ENCODE measurements around the gene VWA2. TPM values are rescaled to one million over a fixed set of nuclear protein-coding genes. Genes with fewer than 3 reads are reported as not detected.

Gene VWA2
- polyA plus RNA-seq, 1 of the 3 experiments (the other 2 are of a cell fraction): not detected

DNA sequence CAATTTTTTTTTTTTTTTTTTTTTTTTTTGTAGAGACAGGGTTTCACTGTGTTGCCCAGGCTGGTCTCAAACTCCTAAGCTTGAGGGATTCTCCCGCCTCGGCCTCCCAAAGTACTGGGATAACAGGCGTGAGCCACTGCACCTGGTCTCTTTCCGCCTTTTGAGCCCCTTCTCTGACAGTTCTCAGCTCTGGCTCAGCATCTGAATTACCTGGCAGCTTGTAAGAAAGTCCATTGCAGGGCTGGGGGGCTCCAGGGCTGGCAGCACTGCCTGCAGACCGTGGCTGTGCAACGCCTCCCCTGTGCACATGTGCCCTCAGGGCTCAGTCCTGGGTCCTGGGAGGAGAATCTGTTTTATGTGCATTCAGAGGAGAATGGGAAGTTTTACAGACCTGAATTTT, 37.6 kb downstream of the VWA2 start:
- CTCF ChIA-PET: no interaction called here
- Histone ChIP-seq H2AFZ (ENCODE audit: low read depth) (no peak overlapping the region), H3K27ac (ENCODE audit: low read depth in 2 of 2, low read length in 1 of 2) (no peak overlapping the region), H3K9me2 (no peaks in the 10 kb centered on the region), H3K4me3 (ENCODE audit: low read depth in 2 of 2, low read length in 1 of 2) (no peak overlapping the region), H3K27me3 (ENCODE audit: insufficient read depth) (no peaks in the 10 kb centered on the region; the same call in 1 of the 2 replicates), H3K79me2 (ENCODE audit: insufficient read depth) (no peaks in the 10 kb centered on the region), H3K9ac (no peak overlapping the region), H3K4me1 (ENCODE audit: control insufficient read depth in 1 of 2, insufficient read depth in 2 of 2, low read depth in 1 of 2, low read length in 1 of 2) (no peaks in the 10 kb centered on the region; a peak in 1 of 4 replicates), H3K9me3 (no peaks in the 10 kb centered on the region), H3F3A (replicated peaks; ENCODE audit: insufficient read depth) (peaks cover 3% of the 10 kb centered on the region), H3K36me3 (replicated peaks in 1 of 2; ENCODE audit: control insufficient read depth in 1 of 2, insufficient read depth in 2 of 2, low read length in 1 of 2) (no peaks in the 10 kb centered on the region), H3K4me2 (no peak overlapping the region), H4K20me1 (ENCODE audit: insufficient read depth) (no peaks in the 10 kb centered on the region)
- TF ChIP-seq MXI1 (IDR thresholded peaks at IDR 0.05; ENCODE audit: low read depth, low read length) (no peak), SMC3 (IDR thresholded peaks at IDR 0.05; ENCODE audit: low read depth, low read length) (no peak), FOXJ3 (CRISPR knock-in tag; IDR thresholded peaks at IDR 0.05) (no peak), RAD21 (IDR thresholded peaks at IDR 0.05; ENCODE audit: low read length) (no peak)
- TF ChIP-seq, protein P1, sequence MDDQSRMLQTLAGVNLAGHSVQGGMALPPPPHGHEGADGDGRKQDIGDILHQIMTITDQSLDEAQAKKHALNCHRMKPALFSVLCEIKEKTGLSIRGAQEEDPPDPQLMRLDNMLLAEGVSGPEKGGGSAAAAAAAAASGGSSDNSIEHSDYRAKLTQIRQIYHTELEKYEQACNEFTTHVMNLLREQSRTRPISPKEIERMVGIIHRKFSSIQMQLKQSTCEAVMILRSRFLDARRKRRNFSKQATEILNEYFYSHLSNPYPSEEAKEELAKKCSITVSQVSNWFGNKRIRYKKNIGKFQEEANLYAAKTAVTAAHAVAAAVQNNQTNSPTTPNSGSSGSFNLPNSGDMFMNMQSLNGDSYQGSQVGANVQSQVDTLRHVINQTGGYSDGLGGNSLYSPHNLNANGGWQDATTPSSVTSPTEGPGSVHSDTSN (IDR thresholded peaks at IDR 0.05): no peak
- WGBS (ENCODE audit: low lambda C conversion rate): 73% methylated on average over 6 of the region's 6 CpGs
- POLR2A ChIA-PET: no interaction called here
- DNase-seq: no peak

DNA sequence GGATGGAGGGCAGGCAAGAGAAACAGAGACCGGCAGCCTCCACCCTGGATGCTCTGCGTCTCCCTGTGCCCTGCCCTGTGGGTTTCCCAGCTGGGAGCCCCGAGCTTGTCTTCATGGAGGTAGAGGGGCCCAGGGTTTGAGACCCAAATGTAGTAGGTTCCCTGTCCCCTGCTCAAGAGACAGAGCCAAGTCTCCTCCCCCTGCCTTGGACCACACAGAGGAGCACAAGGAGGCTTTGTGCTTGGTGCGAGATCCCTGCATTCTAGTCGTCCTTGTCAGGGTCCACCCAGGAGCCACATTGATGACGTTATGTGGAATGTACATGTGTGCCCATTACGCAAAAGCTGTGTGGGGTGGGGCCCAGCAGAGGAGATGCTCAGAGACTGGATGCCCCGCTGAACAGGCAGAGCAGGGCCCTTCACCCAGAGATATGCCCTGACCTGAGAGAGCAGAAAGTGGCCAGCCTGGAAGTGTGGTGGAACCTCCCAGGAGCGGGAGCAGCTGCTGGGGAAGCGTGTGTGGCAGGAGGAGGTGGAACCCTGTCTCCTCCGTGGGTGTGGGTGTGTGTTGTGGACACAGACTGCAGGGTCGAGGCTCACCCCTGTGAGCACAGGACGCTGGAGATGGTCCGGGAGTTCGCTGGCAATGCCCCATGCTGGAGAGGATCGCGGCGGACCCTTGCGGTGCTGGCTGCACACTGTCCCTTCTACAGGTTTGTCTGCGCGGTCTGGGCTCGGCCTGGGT, 39.3 kb downstream of the VWA2 start:
- Histone ChIP-seq H3K9me3 (no peaks in the 10 kb centered on the region), H3K9me2 (no peaks in the 10 kb centered on the region), H3K9ac (no peak overlapping the region), H2AFZ (ENCODE audit: low read depth) (no peak overlapping the region), H3K27me3 (ENCODE audit: insufficient read depth) (no peaks in the 10 kb centered on the region; the same call in 1 of the 2 replicates), H3F3A (replicated peaks; ENCODE audit: insufficient read depth) (no peaks in the 10 kb centered on the region), H3K79me2 (ENCODE audit: insufficient read depth) (no peaks in the 10 kb centered on the region), H3K4me2 (no peak overlapping the region), H3K4me1 (ENCODE audit: control insufficient read depth in 1 of 2, insufficient read depth in 2 of 2, low read depth in 1 of 2, low read length in 1 of 2) (no peaks in the 10 kb centered on the region; a peak in 1 of 4 replicates), H3K27ac (ENCODE audit: low read depth in 2 of 2, low read length in 1 of 2) (no peak overlapping the region), H3K36me3 (replicated peaks in 1 of 2; ENCODE audit: control insufficient read depth in 1 of 2, insufficient read depth in 2 of 2, low read length in 1 of 2) (no peaks in the 10 kb centered on the region), H3K4me3 (ENCODE audit: low read depth in 2 of 2, low read length in 1 of 2) (no peak overlapping the region), H4K20me1 (ENCODE audit: insufficient read depth) (no peaks in the 10 kb centered on the region)
- 70% methylated on average over 15 of the region's 22 CpGs for WGBS (ENCODE audit: low lambda C conversion rate)
- ChIA-PET POLR2A (no interaction called here), CTCF (interaction anchor here (1.0 to 1.9 kb wide), 2 partner anchors 25 to 193 kb away, joined by 3 to 11 read pairs; no protein-coding TSS in a partner anchor)
- TF ChIP-seq, protein P2, sequence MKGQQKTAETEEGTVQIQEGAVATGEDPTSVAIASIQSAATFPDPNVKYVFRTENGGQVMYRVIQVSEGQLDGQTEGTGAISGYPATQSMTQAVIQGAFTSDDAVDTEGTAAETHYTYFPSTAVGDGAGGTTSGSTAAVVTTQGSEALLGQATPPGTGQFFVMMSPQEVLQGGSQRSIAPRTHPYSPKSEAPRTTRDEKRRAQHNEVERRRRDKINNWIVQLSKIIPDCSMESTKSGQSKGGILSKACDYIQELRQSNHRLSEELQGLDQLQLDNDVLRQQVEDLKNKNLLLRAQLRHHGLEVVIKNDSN (IDR thresholded peaks at IDR 0.05; ENCODE audit: borderline replicate concordance, low read depth): no peak
- TF ChIP-seq NRF1 (IDR thresholded peaks at IDR 0.05; ENCODE audit: low read depth, low read length): no peak
- TF ChIP-seq TAF1 (IDR thresholded peaks at IDR 0.05; ENCODE audit: borderline replicate concordance, low read depth, low read length): no peak
- TF ChIP-seq FOSL2 (IDR thresholded peaks at IDR 0.05; ENCODE audit: borderline replicate concordance, low read depth): no peak
- no peak for TF ChIP-seq RAD21 (IDR thresholded peaks at IDR 0.05; ENCODE audit: low read length)
- no peak for TF ChIP-seq RCOR1 (IDR thresholded peaks at IDR 0.05; ENCODE audit: low read length)
- TF ChIP-seq POLR2AphosphoS5 (IDR thresholded peaks at IDR 0.05; ENCODE audit: low read depth, low read length): no peak
- TF ChIP-seq, protein P3, sequence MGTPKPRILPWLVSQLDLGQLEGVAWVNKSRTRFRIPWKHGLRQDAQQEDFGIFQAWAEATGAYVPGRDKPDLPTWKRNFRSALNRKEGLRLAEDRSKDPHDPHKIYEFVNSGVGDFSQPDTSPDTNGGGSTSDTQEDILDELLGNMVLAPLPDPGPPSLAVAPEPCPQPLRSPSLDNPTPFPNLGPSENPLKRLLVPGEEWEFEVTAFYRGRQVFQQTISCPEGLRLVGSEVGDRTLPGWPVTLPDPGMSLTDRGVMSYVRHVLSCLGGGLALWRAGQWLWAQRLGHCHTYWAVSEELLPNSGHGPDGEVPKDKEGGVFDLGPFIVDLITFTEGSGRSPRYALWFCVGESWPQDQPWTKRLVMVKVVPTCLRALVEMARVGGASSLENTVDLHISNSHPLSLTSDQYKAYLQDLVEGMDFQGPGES (IDR thresholded peaks at IDR 0.05; ENCODE audit: low read depth, low read length): no peak
- TF ChIP-seq GABPA (IDR thresholded peaks at IDR 0.05; ENCODE audit: low read depth): no peak
- TF ChIP-seq JUND (IDR thresholded peaks at IDR 0.05): no peak
- TF ChIP-seq, protein P4, sequence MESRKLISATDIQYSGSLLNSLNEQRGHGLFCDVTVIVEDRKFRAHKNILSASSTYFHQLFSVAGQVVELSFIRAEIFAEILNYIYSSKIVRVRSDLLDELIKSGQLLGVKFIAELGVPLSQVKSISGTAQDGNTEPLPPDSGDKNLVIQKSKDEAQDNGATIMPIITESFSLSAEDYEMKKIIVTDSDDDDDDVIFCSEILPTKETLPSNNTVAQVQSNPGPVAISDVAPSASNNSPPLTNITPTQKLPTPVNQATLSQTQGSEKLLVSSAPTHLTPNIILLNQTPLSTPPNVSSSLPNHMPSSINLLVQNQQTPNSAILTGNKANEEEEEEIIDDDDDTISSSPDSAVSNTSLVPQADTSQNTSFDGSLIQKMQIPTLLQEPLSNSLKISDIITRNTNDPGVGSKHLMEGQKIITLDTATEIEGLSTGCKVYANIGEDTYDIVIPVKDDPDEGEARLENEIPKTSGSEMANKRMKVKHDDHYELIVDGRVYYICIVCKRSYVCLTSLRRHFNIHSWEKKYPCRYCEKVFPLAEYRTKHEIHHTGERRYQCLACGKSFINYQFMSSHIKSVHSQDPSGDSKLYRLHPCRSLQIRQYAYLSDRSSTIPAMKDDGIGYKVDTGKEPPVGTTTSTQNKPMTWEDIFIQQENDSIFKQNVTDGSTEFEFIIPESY (IDR thresholded peaks at IDR 0.05; ENCODE audit: borderline replicate concordance, low read depth): no peak
- TF ChIP-seq MEF2A (IDR thresholded peaks at IDR 0.05; ENCODE audit: borderline replicate concordance, low read depth): no peak
- TF ChIP-seq TEAD4 (IDR thresholded peaks at IDR 0.05; ENCODE audit: borderline replicate concordance, insufficient read depth): no peak
- TF ChIP-seq, protein P5, sequence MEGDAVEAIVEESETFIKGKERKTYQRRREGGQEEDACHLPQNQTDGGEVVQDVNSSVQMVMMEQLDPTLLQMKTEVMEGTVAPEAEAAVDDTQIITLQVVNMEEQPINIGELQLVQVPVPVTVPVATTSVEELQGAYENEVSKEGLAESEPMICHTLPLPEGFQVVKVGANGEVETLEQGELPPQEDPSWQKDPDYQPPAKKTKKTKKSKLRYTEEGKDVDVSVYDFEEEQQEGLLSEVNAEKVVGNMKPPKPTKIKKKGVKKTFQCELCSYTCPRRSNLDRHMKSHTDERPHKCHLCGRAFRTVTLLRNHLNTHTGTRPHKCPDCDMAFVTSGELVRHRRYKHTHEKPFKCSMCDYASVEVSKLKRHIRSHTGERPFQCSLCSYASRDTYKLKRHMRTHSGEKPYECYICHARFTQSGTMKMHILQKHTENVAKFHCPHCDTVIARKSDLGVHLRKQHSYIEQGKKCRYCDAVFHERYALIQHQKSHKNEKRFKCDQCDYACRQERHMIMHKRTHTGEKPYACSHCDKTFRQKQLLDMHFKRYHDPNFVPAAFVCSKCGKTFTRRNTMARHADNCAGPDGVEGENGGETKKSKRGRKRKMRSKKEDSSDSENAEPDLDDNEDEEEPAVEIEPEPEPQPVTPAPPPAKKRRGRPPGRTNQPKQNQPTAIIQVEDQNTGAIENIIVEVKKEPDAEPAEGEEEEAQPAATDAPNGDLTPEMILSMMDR (IDR thresholded peaks at IDR 0.05): no peak
- no peak for TF ChIP-seq FOXJ3 (CRISPR knock-in tag; IDR thresholded peaks at IDR 0.05)
- no peak for TF ChIP-seq MXI1 (IDR thresholded peaks at IDR 0.05; ENCODE audit: low read depth, low read length)
- TF ChIP-seq YY1 (IDR thresholded peaks at IDR 0.05; ENCODE audit: low read depth): no peak
- DNase-seq: no peak

Measured in SK-N-SH (cell line).